HG03097 (cell line): ENCODE data around the gene CDH12.
"Not testable (repeated sequence)": the region's sequence is repeated elsewhere in the genome, so short reads cannot be mapped to it uniquely, and the experiment has no call there.

Experiments used
- ATAC-seq: cut with Tn5 transposase; IDR thresholded peaks from one replicate; pipeline ENCODE4 v1.9.1; 2021; ENCODE audit not compliant: unreplicated experiment, low FRiP score

CDH12 gene

DNA sequence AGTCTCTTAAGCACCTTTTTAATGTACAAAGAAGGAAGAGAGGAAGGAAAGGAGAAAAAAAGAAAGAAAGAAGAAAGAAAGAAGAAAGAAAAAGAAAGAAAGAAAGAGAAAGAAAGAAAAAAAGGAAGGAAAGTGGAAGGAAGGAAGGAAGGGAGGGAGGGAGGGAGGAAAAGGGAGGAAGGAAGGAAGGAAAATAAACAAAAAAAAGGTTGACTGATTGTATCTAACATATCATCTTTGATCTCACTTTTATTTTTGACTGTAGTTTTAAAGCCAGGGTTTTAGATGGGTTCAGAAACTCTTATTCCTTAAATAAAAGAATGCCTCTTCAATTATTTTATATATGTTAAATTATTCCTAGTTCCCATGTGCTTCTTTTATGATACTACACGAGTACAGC, 794.5 kb downstream of the CDH12 start:
- ATAC-seq: no peak

DNA sequence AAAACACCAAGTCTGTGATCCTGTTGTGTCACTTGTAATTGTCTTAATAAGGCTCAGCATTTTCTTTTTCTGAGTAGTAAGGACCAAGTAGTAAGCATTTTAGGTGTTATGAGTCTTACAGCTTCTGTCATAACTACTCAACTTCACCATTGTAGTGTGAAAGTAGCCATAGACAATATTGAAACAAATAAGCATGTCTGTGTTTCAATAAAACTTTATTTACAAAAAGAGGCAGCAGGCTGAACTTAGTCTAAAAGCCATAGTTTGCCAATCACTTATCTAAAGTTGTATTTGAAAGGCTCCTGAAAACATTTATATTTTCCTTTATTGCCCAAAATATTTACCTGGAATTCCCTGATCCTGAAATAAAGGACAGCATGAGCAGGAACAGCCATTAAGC, 796.1 kb downstream of the CDH12 start:
- ATAC-seq: no peak

DNA sequence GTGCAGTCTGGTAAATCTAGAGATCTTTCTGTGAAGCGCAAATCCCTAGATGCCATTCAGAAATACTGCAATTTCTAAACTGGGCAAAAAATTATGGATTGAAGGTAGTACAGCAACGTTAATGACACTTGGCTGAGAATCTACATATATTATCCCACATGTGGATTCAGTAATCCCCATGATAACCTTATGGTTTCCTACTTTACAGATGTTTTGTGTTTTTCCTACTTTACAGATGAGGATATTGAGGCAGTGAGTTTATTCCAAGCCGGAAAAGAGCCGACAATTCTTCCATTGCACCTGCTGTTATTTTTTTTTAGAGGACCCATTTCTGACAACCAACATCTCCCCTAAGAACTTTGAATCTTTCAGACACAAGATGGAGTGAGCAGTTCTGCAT, 796.5 kb downstream of the CDH12 start:
- ATAC-seq: no peak

DNA sequence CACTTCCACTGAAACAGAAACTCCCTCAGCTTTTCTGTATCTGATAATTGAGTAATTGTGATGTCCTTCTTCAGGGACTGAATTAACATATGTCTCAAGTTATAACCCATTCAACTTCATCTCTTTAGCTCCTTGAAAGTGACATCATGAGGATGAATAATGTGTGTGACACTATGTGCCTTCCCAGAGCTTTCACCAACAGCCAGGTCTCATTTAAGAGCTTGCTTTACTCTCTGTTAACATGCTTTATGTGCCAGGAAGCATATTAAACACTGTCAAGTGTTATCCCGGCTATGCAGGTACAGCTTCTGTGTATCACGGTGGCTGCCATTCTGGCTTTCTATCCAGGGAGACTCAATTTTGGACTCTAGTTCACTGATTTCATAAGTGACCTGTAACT, 799.9 kb downstream of the CDH12 start:
- no peak for ATAC-seq

DNA sequence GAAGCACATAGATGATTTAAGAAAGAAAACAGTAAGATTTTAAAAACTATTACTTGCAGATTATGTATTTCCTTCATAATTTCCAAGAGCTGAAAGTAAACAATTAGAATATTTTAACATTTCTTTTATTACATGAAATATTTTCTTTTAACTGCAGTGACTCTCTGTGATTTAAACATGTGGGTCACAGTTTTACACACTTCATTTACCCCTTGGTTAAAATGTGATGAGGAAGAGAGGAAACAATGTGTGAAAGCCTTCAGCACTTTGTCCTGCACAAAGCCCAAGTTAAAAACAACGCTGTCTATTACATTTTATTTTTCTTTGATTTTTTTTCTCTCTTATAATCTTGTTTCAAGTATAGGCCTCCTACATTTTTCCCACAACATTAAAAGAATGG, 801.3 kb downstream of the CDH12 start:
- ATAC-seq: no peak

DNA sequence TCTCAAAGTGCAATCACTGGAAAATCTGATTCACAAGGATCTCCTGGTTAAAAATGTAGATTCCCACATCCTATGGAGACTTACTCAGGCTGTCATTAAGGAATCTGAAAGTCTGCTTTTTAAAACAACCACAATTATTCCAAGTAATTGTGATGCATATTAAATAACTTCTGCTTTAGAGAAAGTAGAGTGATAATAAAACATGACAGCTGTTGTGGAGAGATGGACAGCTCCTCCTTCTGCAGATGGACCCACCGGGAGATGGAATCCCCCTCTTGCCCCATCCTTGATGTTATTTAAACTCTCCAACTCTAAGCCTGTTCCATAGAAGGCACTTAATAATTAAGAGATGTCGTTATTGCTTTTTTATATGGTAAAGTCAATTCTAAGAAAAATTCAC, 802.2 kb downstream of the CDH12 start:
- ATAC-seq: no peak

DNA sequence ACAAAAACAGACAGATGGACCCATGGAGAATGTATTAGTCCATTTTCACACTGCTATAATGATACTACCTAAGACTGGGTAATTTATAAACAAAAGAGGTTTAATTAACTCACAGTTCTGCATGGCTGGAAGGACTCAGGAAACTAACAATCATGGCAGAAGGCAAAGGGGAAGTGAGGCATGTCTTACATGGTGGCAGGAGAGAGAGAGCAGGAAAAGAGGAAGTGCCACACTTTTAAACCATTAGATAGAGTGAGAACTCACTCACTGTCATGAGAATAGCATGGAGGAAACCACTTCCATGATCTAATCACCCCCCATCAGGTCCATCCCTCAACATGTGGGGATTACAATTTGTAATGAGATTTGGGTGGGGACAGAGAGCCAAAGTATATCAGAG, 808.9 kb downstream of the CDH12 start:
- ATAC-seq: no peak

DNA sequence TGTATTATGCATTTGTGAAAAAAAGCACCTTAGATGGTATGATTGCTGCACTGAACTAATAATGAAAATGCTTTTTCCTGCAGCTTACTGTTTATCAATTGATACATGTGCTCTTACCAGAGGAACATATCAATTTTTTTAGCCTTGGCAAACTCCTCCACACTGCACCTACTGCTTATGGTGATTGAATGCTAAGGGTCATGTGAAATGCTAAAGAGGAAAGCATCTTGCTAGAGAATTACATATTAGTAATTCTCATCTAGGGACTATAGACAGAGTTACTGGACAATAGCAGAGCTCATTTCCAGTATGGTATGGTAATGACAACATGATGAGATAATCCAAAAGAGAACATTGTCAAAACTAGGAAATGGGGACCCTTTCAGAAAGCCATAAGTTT, 817.1 kb downstream of the CDH12 start:
- ATAC-seq: no peak

DNA sequence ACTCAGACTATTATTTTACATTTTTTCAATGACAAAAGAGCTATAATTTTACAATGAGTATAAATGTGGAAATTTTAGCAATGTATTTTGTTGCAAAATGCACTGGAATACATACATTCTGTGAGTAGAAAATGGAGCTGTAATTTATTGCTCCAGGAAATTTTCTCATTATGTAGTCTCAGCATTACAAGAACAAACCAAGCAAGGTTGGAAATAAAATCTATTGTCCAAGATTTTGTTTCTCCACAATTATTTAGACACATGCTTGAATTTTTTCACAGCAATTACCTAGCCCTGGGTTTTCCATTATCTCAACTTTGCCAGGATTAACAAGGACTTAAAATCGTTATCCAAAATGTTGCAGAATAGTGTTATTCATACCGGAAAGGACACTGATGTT, 820.1 kb downstream of the CDH12 start:
- no peak for ATAC-seq

DNA sequence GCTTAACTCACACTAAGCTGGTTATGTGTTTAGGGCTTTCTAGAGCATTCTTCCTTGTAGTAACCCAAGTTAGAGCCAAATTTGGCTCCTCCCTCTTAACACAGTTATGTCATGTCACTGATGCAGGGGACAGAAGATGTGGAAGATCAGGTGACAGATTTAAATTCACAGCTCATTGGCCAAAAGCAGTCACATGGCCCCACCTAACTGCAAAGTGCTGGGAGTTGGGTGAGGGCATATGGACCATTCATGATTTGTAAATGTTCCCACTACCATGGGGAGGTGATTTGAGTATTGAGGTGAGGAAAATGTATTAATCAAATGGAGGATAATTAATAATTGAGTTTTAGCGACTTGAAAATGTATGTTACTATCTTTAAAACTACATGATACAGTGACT, 829.4 kb downstream of the CDH12 start:
- ATAC-seq: no peak

DNA sequence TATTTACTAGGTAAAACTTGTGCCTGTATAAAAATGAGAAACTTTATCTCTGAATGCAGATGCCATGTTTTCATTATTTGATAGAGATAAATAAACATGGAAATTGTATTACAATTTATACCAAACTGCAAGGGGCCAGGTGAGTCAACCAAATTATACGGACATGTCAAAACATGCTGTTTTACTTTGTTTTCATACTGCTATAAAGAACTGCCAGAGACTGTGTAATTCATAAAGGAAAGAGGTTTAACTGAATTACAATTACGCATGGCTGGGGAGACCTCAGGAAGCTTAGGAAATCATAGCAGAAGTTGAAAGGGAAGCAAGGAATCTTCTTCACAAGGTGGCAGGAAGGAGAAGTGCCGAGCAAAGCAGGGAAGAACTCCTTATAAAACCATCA, 840.3 kb downstream of the CDH12 start:
- not testable (repeated sequence) for ATAC-seq

DNA sequence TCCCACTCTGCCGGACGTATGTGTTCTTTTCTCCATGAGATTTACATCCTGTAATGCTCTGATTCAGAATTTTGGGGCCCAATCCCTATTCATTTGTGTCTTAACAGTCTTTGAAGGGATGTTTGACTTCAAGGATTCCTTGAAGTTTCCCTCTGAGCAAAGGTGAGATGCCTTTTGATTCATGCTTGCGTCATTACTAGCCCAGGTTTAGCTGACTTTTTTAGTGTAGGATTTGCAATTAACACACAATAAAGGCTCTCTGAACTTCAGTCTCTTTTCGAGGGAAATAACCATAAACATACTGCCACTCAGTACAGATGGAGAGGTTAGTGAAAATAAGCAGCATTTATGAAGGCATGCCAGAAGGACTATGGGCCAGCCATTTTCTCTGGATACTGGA, 842.3 kb downstream of the CDH12 start:
- not testable (repeated sequence) for ATAC-seq

DNA sequence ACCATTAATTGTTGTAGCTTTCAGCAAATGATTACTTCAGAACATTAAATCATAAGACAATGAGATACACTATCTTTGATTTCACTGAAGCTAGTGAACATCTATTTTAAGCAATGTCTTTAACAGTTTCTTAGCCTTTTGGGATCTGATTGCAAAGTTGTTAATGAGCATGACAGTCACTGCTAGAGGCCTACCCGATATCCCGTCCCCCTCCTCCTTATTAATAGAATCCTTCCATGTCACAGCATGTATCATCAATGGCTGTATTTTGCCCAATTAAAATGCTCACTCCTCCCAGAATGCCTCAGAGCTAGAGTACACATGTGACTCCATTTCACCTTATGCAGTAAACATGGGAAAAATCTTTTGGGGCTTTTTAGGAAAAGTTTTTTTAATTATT, 852.0 kb downstream of the CDH12 start:
- not testable (repeated sequence) for ATAC-seq

DNA sequence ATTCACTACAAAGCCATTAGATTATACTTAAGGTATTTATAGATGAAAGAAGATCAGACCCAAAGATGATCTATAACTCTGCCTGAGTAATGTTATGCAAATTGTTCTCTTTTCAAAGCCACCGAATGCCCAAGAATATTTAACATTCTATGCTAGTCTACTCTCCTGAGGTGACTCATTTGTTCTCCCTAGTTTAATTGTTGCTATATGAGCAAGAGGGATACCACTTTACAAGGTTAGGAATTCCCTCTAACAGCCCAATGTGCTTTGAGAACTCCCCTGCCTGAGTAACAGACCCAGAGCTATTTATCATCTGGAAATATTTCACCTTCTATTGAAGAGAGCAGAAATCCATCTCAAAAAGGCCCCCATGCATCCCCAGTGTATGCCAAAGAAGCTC, 867.3 kb downstream of the CDH12 start:
- not testable (repeated sequence) for ATAC-seq

DNA sequence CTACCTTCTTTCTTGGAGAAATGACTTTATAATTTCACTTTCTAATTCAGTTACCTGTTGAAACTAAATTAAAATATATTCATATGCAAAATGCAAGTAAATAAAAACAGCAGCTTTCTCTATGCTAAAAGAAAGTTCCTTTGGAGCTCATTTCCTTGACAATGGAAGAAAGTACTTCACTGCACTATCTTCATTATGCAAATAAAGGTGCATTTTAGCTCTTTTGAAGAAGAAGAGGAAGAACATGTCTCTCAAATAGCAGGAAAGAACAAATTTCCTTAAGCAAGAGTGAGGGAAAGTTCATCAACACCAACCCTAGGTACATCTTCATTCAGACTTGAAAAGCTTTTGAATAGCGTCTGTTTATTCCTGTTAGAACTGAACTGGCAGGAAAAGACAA, 901.6 kb downstream of the CDH12 start:
- ATAC-seq: not testable (repeated sequence)

DNA sequence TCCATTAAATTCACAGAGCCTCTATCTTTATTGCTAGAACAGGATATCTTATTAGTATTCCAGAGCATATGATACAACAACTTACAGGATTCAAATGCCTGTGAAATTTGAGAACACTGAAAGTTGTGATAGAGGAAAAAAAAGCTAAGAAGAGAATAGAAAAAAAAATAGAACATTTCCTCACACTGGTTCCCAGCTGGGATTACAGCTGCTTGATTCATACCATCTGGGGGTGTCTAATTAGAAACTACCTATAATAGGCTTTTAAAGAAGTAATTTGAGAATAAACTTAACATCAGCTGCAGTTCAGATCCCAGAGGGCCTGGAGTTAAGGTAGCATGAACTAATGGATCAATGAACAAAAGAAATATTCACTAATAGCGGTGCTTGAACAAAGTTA, 922.0 kb downstream of the CDH12 start:
- no peak for ATAC-seq

DNA sequence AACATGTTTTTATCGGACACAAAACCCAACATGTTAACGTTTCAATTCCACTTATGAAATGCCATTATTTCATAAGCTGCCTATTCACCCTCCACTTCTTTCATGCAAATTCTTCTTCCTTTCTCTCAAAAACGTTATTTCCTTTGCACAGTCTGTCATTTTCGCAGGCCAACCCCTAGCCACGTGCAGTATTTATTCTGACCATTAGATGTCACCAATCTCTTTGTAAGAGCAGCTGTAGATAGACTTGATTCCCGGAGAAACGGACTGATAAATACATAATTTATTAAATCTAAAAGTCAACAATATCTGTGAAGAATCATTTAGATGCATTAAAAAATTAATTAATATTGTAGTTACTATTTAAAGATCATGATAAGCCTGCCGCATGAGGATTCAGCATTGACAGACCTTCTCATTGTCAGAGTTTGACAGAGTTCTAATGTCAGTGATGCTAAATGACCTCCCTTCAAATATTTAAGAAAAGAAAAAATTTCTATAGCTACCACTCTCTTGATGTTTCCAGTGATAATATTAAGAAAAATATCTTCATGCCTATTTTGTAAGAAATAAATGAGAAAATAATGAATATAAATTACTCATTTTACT, 933.6 kb downstream of the CDH12 start:
- ATAC-seq: peak; percentile 95

DNA sequence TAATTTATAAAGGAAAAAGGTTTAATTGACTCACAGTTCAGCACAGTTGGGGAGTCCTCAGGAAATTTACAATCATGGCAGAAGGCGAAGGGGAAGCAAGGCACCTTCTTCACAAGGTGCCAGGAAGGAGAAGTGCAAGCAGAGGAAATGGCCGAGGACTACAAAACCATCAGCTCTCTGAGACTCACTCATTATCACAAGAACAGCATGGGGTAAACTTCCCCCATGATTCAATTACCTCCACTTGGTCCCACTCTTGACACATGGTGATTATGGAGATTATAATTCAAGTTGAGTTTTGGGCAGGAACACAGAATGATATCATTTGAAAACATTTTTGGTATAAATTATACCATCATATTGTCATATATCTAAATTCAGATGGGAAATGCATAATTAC, 934.7 kb downstream of the CDH12 start:
- no peak for ATAC-seq

DNA sequence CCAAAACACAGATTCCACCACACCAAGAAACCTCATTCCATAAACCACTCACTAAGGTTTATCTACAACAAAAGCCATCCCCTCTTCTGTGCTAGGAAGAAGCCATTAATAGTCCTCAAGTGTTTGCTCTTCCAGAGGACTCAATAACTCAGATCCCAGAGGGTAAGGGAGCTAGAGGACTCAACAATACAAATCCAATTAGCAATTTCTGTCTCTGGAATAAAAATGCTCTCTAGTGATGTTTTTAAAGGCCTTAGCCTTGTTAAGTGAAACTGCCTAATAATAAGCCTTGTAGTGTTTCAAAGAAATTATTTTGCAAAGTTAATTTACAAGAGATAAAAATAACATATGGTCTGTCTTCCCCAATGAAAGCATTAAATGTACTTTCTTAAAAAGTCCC, 942.4 kb downstream of the CDH12 start:
- ATAC-seq: no peak

DNA sequence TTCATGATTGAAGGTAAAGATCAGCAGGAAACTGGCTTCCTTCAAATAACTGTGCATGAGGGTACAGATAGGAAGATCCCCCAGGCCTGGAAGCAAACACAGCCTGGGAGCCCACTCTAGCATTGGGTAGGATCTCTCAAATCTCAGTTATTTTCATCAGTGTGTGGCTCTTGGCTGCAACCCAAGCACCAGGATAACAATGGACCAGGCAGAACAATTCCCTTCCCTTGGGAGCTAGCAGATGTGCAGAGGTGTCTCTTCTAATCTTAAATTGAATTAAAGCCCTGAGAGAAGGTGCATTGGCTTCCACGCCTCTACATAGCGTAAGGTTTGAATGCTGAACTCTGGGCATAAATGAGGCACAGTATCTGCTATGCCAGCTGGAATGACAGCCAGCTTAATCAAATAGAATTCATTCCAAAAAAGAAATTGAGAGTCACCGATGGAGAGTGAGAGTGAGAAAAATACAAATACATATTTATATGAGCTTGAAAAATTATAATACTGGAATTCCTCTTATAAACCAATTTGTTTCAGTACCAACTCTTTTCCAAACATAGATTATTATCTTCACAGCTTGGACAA, 957.3 kb downstream of the CDH12 start:
- no peak for ATAC-seq

DNA sequence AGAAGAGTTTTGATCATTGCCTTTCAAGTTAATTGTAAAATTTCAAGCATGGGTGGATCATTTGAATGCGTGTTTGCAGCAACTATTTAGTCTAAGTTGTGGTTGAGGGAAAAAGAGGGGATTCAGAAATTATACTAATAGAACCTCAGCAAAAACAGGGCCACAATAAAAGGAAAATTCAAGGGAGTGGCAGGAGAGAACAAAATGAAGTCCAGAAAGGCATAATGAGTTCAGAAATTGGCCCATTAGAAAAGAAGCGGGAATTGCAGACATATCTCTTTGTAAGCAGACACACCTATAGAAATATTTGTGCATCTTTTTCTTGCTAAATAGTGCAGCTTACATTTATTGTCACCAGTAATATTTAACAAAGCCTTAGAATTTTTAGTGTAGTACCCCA, 960.0 kb downstream of the CDH12 start:
- ATAC-seq: no peak

DNA sequence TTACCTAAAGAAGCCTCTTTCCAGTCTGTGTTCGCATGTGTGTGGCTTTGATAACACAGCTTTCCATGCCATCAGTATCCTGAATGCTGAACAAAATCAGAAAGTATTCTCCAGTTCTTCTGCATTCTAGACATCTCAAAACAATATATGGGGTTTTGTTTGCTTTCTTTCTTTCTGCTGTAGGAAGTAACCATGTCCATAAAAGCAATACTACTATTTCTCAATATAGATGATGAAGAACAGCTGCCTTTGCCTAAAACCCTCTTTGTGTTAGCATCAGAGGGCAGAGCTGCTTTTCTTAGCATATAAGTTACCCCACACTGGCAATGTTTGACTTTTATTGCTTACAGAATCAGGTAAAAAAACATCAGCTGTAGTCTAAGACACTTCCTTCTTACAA, 963.6 kb downstream of the CDH12 start:
- no peak for ATAC-seq
